GM18511 (cell line): ENCODE measurements around the gene GPR62.
"Not testable (repeated sequence)": the region's sequence is repeated elsewhere in the genome, so short reads cannot be mapped to it uniquely, and the experiment has no call there.

Source experiments
- ATAC-seq: cut with Tn5 transposase; IDR thresholded peaks from one replicate; pipeline ENCODE4 v1.9.1; 2021; ENCODE audit warnings: mild to moderate bottlenecking, moderate library complexity; ENCODE audit not compliant: unreplicated experiment

Gene GPR62

GRCh38 chr3:51988286-51989146 is 33.3 kb downstream of the GPR62 start:
- no peak for ATAC-seq

- not testable (repeated sequence) for ATAC-seq
Observed at GRCh38 chr3:51990501-51990971, 35.4 kb downstream of the GPR62 start.

- no peak for ATAC-seq
Observed at GRCh38 chr3:51992017-51992682, 37.0 kb downstream of the GPR62 start.

- ATAC-seq = not testable (repeated sequence)
Observed at GRCh38 chr3:51993657-51994056, 38.5 kb downstream of the GPR62 start.

- ATAC-seq = no peak
Observed at GRCh38 chr3:51994530-51994929, 39.3 kb downstream of the GPR62 start.

GRCh38 chr3:51995346-51996163 is 40.4 kb downstream of the GPR62 start, which contains the start of gene RPL29:
TSS of gene RPL29 (minus strand) at chr3:51995895. CDS start at chr3:51995461, 434 bp downstream.
- peak; percentile 86 for ATAC-seq

GRCh38 chr3:51997172-51997571 is 42.0 kb downstream of the GPR62 start:
- no peak for ATAC-seq

- ATAC-seq = no peak
Observed at GRCh38 chr3:51997935-51998596, 42.9 kb downstream of the GPR62 start.

- no peak for ATAC-seq
Observed at GRCh38 chr3:51998774-51999173, 43.6 kb downstream of the GPR62 start.

GRCh38 chr3:51999846-52000245 is 44.7 kb downstream of the GPR62 start:
- ATAC-seq = no peak

- ATAC-seq = peak; percentile 88
Observed at GRCh38 chr3:52001443-52001974, 46.3 kb downstream of the GPR62 start.

GRCh38 chr3:52002748-52003147 is 47.6 kb downstream of the GPR62 start:
- ATAC-seq = no peak

GRCh38 chr3:52004163-52004787 is 49.1 kb downstream of the GPR62 start:
- no peak for ATAC-seq

- no peak for ATAC-seq
Observed at GRCh38 chr3:52004906-52005395, 49.8 kb downstream of the GPR62 start.

GRCh38 chr3:52005571-52005986 is 50.4 kb downstream of the GPR62 start:
- no peak for ATAC-seq

GRCh38 chr3:52006017-52006819 is 51.0 kb downstream of the GPR62 start:
- no peak for ATAC-seq

- ATAC-seq = no peak
Observed at GRCh38 chr3:52006820-52007133, 51.6 kb downstream of the GPR62 start.
